ENCODE measurements around the gene ADM.

ADM gene

GRCh38 chr11:10311802-10312201 is 6.9 kb downstream of the ADM start:
- Histone ChIP-seq H3K4me1 (ENCODE audit: control insufficient read depth, insufficient read depth, low read length) (peaks cover 6% of the 10 kb centered on the region; the same call in 1 of the 2 replicates), H3K9me3 (ENCODE audit: control insufficient read depth, insufficient read depth, low read length) (no peaks in the 10 kb centered on the region), H3K36me3 (ENCODE audit: control insufficient read depth, insufficient read depth, low read length) (no peaks in the 10 kb centered on the region), H3K27ac (ENCODE audit: low read length) (no peak overlapping the region), H3K4me3 (ENCODE audit: low read length) (no peak overlapping the region), H3K27me3 (ENCODE audit: control insufficient read depth, insufficient read depth, low read length) (no peaks in the 10 kb centered on the region)
- WGBS (ENCODE audit: insufficient coverage, insufficient read length), result no CpG with 5 or more reads among the region's 2 CpGs
- DNase-seq (ENCODE audit: low read depth, low spot score), result no peak

DNA sequence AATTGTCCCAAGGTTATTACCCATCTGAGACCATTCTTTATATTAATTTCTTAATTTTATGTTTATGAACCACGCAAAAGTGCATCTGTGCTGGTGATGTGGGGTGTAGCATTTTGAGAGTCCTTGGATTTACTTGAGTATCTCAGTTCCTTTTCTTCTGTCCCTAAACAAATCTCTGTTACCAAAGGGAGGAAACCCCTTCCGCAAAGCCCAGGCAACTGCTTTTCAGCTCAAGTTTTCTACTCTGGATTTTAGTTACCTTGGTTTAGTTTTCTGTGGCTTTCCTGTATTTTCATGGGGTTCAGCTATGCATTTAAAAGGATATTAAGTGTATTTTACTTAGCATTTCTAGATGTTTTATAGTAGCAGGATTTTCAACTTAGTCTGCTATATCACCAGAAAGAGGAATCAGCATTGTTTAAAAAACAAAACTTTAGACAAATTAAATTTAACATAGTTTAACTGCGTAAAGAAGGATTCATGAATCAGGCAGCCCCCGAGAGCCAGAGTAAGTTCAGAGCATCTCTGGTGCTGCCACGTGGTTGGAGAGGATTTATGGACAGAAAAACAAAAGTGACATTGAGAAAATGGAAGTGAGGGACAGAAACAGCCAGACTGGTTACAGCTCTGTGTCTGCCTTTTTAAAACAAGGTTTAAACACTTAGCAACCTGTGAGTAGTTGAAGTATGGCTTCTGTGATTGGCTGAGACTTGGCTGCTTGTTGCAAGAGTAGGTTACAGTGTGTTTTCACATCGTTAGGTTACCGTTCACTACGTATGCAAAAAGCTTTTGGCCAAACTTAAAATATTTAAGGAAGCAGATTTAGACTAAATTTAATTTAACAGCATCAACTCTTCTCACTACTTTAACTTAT is 9.6 kb downstream of the ADM start:
- Histone ChIP-seq H3K27ac (ENCODE audit: low read length) (no peak overlapping the region), H3K9me3 (ENCODE audit: control insufficient read depth, insufficient read depth, low read length) (no peaks in the 10 kb centered on the region), H3K27me3 (ENCODE audit: control insufficient read depth, insufficient read depth, low read length) (no peaks in the 10 kb centered on the region), H3K4me3 (ENCODE audit: low read length) (no peak overlapping the region), H3K36me3 (ENCODE audit: control insufficient read depth, insufficient read depth, low read length) (no peaks in the 10 kb centered on the region), H3K4me1 (ENCODE audit: control insufficient read depth, insufficient read depth, low read length) (peaks cover 3% of the 10 kb centered on the region)
- WGBS (ENCODE audit: insufficient coverage, insufficient read length), result no CpG with 5 or more reads among the region's 8 CpGs
- DNase-seq (ENCODE audit: low read depth, low spot score), result no peak

DNA sequence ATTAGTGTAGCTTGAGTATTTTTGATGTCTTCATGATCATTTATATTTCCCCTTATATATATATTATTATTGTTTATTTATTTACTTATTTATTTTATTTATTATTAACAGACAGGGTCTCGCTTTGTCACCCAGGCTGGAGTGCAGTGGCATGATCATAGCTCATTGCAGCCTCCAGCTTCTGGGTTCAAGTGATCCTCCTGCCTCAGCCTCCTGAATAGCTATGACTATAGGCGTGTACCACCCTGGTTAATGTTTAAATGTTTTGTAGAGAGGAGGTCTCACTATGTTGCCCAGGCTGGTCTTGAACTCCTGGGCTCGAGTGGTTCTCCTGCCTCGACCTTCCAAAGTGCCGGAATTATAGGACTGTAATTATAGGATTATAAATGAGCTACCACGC is 10.2 kb downstream of the ADM start:
- no CpG with 5 or more reads among the region's 6 CpGs for WGBS (ENCODE audit: insufficient coverage, insufficient read length)
- Histone ChIP-seq H3K27me3 (ENCODE audit: control insufficient read depth, insufficient read depth, low read length) (no peaks in the 10 kb centered on the region), H3K4me1 (ENCODE audit: control insufficient read depth, insufficient read depth, low read length) (peaks cover 2% of the 10 kb centered on the region), H3K9me3 (ENCODE audit: control insufficient read depth, insufficient read depth, low read length) (no peaks in the 10 kb centered on the region), H3K36me3 (ENCODE audit: control insufficient read depth, insufficient read depth, low read length) (no peaks in the 10 kb centered on the region), H3K27ac (ENCODE audit: low read length) (no peak overlapping the region), H3K4me3 (ENCODE audit: low read length) (no peak overlapping the region)
- DNase-seq (ENCODE audit: low read depth, low spot score), result no peak

DNA sequence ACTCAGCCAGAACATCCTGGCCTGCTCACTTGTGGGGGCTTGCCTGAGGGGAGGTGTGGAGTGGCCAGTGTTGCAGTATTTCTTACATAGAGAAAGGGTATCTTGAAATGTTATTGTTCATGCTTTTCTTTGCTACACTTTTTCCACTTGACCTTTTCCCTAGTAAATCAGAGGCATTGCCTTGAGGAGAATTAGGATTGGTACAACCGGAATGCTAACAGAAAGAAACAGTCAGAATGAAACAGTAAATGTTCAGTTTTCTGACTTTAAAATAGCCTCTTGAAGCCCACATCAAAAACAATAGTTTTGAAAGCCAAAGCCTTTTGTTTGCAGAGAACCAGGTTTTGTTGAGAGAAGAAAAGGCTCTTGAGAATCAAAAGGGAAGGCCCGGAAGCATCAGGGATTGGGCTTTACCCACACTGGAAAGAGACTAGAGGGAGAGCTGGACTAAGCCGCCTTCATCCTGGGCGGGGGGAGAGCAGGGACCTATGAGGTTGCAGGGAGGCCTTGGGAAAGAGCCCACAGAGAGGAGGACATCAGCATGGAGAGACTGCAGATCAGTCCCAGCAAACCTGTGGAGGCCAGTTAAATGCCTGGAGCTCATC is 12.4 kb downstream of the ADM start:
- Histone ChIP-seq H3K4me1 (ENCODE audit: control insufficient read depth, insufficient read depth, low read length) (peaks cover 2% of the 10 kb centered on the region; the same call in 1 of the 2 replicates), H3K9me3 (ENCODE audit: control insufficient read depth, insufficient read depth, low read length) (no peaks in the 10 kb centered on the region), H3K4me3 (ENCODE audit: low read length) (no peak overlapping the region), H3K27ac (ENCODE audit: low read length) (no peak overlapping the region), H3K27me3 (ENCODE audit: control insufficient read depth, insufficient read depth, low read length) (no peaks in the 10 kb centered on the region), H3K36me3 (ENCODE audit: control insufficient read depth, insufficient read depth, low read length) (no peaks in the 10 kb centered on the region)
- no peak for DNase-seq (ENCODE audit: low read depth, low spot score)
- WGBS (ENCODE audit: insufficient coverage, insufficient read length), result no CpG with 5 or more reads among the region's 4 CpGs

GRCh38 chr11:10317776-10318526 is 13.1 kb downstream of the ADM start:
- Histone ChIP-seq H3K36me3 (ENCODE audit: control insufficient read depth, insufficient read depth, low read length) (no peaks in the 10 kb centered on the region), H3K27ac (ENCODE audit: low read length) (no peak overlapping the region), H3K4me1 (ENCODE audit: control insufficient read depth, insufficient read depth, low read length) (peaks cover 2% of the 10 kb centered on the region; the same call in 1 of the 2 replicates), H3K4me3 (ENCODE audit: low read length) (no peak overlapping the region), H3K27me3 (ENCODE audit: control insufficient read depth, insufficient read depth, low read length) (no peaks in the 10 kb centered on the region), H3K9me3 (ENCODE audit: control insufficient read depth, insufficient read depth, low read length) (no peaks in the 10 kb centered on the region)
- no peak for DNase-seq (ENCODE audit: low read depth, low spot score)
- WGBS (ENCODE audit: insufficient coverage, insufficient read length), result no CpG with 5 or more reads among the region's 5 CpGs

GRCh38 chr11:10318527-10318802 is 13.6 kb downstream of the ADM start:
- Histone ChIP-seq H3K4me3 (ENCODE audit: low read length) (no peak overlapping the region), H3K27me3 (ENCODE audit: control insufficient read depth, insufficient read depth, low read length) (no peaks in the 10 kb centered on the region), H3K4me1 (ENCODE audit: control insufficient read depth, insufficient read depth, low read length) (peaks cover 2% of the 10 kb centered on the region; the same call in 1 of the 2 replicates), H3K36me3 (ENCODE audit: control insufficient read depth, insufficient read depth, low read length) (no peaks in the 10 kb centered on the region), H3K27ac (ENCODE audit: low read length) (no peak overlapping the region), H3K9me3 (ENCODE audit: control insufficient read depth, insufficient read depth, low read length) (no peaks in the 10 kb centered on the region)
- DNase-seq (ENCODE audit: low read depth, low spot score), result no peak
- WGBS (ENCODE audit: insufficient coverage, insufficient read length), result no CpG with 5 or more reads among the region's 3 CpGs

DNA sequence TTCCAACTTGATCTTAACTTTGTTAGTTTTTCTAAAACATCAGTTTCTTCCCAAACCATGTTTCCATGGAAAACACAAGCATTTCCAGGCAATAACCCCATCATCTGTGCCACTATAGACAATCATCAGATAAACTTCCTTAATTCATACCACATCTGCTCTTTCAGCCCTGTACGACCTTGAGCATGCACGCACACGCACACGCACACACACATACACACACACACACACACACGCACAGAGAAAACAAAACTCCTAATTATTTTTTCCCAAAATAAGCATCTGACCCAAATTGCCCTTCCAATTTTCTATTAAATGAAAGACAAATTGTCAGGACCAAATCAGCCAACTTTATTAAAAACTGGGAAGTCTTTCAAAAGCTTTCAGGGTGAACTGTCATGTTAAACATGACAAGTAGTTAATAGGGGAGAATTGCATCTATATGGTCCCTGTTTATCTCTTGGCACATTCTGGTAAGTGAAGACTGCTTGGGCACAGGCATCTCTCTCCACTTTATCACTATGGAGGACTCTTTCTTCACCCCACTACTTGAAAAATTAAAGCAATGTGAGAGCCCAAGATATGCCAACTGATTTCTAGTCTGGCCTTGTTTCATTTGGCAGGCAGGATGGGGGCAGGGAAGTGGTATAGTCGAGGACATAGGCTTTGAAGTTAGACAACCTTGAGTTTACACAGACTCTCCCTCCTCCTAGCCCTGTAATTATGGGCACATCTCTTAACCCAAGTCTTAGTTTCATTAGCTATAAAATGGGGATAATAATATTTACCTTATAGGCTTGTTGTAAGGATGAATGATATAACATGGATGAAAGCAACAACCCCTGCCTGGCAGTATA is 15.1 kb downstream of the ADM start:
- no peak overlapping the region for H3K4me3 ChIP-seq (ENCODE audit: low read length)
- WGBS (ENCODE audit: insufficient coverage, insufficient read length), result 100% methylated on average over 4 of the region's 6 CpGs
- peaks cover 3% of the 10 kb centered on the region for H3K4me1 ChIP-seq (ENCODE audit: control insufficient read depth, insufficient read depth, low read length)
- no peaks in the 10 kb centered on the region for H3K9me3 ChIP-seq (ENCODE audit: control insufficient read depth, insufficient read depth, low read length)
- H3K27me3 ChIP-seq (ENCODE audit: control insufficient read depth, insufficient read depth, low read length), result no peaks in the 10 kb centered on the region
- DNase-seq (ENCODE audit: low read depth, low spot score), result no peak
- H3K36me3 ChIP-seq (ENCODE audit: control insufficient read depth, insufficient read depth, low read length), result no peaks in the 10 kb centered on the region
- H3K27ac ChIP-seq (ENCODE audit: low read length), result no peak overlapping the region

- peaks cover 3% of the 10 kb centered on the region for H3K4me1 ChIP-seq (ENCODE audit: control insufficient read depth, insufficient read depth, low read length)
- no CpG with 5 or more reads among the region's 4 CpGs for WGBS (ENCODE audit: insufficient coverage, insufficient read length)
- H3K27ac ChIP-seq (ENCODE audit: low read length), result no peak overlapping the region
- H3K27me3 ChIP-seq (ENCODE audit: control insufficient read depth, insufficient read depth, low read length), result no peaks in the 10 kb centered on the region
- no peaks in the 10 kb centered on the region for H3K36me3 ChIP-seq (ENCODE audit: control insufficient read depth, insufficient read depth, low read length)
- H3K4me3 ChIP-seq (ENCODE audit: low read length), result no peak overlapping the region
- no peak for DNase-seq (ENCODE audit: low read depth, low spot score)
- H3K9me3 ChIP-seq (ENCODE audit: control insufficient read depth, insufficient read depth, low read length), result no peaks in the 10 kb centered on the region
These were observed 16.0 kb downstream of the ADM start for GRCh38 chr11:10320736-10321465.

DNA sequence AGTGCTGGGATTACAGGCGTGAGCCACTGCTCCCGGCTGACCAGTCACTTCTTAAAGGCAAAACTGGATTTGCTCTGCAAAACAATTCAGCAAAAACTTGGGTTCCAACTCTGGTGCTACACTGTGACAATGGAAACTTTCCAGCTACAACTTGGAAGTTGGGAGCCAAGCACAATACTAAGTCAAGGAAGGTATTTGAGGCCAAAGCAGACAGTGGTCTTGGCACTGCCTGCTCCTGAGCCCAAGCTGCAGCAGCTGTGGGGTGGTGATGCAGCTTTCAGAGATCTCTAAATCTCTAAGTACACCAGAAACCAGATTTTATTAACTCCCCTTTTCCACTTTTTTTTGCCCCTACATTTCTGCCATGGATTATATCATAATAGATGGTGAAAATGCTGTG is 17.5 kb downstream of the ADM start:
- Histone ChIP-seq H3K36me3 (ENCODE audit: control insufficient read depth, insufficient read depth, low read length) (no peaks in the 10 kb centered on the region), H3K4me1 (ENCODE audit: control insufficient read depth, insufficient read depth, low read length) (peaks cover 3% of the 10 kb centered on the region), H3K27ac (ENCODE audit: low read length) (no peak overlapping the region), H3K27me3 (ENCODE audit: control insufficient read depth, insufficient read depth, low read length) (no peaks in the 10 kb centered on the region), H3K9me3 (ENCODE audit: control insufficient read depth, insufficient read depth, low read length) (no peaks in the 10 kb centered on the region), H3K4me3 (ENCODE audit: low read length) (no peak overlapping the region)
- no CpG with 5 or more reads among the region's 2 CpGs for WGBS (ENCODE audit: insufficient coverage, insufficient read length)
- DNase-seq (ENCODE audit: low read depth, low spot score), result no peak
